ENCODE results near the gene HEATR1.

DNA sequence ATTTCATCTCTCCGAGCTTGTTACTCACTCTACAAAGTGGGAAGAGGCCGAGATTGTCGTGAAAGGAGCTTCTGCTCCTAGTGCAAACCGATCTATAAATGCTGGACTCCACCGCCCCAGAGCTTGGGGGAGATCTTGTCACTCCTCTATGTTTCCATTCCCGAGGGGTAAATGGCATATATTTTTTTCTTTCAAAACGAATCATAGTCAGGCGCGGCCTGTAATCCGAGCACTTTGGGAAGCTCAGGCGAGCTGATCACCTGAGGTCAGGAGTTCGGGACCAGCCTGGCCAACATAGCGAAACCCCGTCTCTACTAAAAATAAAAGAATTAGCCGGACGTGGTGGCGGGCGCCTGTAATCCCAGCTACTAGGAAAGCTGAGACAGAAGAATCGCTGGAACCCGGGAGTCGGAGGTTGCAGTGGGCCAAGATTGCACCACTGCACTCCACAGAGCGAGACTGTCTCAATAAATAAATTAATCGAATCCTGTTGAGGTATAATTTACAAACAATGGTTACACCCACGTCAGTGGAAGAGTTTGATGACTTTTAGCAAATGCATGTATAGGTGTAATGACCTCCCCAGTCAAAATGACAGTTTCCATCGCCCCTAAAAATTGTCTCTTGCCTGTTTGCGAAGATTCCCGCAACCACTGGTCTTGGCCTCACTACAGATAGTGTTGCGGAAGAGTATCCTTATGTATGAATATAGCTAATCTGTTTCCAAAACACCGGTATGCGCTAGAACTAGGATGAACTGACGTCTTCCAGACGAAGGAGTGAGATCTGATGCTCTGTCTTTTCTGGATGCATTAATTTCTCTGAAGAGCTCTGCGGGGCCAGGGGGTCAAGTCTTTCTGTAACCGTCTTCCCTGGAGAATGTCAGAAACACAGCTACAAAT is 840 bp upstream of the HEATR1 start:
- no peak for TF ChIP-seq IRF2 (CRISPR knock-in tag; IDR thresholded peaks at IDR 0.05; ENCODE audit: borderline replicate concordance, low read depth)
- no peak for TF ChIP-seq USF2 (CRISPR knock-in tag; IDR thresholded peaks at IDR 0.05)
- TF ChIP-seq, protein P1, sequence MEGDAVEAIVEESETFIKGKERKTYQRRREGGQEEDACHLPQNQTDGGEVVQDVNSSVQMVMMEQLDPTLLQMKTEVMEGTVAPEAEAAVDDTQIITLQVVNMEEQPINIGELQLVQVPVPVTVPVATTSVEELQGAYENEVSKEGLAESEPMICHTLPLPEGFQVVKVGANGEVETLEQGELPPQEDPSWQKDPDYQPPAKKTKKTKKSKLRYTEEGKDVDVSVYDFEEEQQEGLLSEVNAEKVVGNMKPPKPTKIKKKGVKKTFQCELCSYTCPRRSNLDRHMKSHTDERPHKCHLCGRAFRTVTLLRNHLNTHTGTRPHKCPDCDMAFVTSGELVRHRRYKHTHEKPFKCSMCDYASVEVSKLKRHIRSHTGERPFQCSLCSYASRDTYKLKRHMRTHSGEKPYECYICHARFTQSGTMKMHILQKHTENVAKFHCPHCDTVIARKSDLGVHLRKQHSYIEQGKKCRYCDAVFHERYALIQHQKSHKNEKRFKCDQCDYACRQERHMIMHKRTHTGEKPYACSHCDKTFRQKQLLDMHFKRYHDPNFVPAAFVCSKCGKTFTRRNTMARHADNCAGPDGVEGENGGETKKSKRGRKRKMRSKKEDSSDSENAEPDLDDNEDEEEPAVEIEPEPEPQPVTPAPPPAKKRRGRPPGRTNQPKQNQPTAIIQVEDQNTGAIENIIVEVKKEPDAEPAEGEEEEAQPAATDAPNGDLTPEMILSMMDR (IDR thresholded peaks at IDR 0.05), result no peak

Data from WTC11 (cell line).